HCT116 (cell line): ENCODE measurements around the gene DDAH1.

Experiments
- CBX3 ChIP-seq: IDR thresholded peaks from 2 replicates; pipeline ENCODE4 v1.6.1; 2012; ENCODE audit warnings: low read depth
- CEBPB ChIP-seq: IDR thresholded peaks from 2 replicates; pipeline ENCODE4 v1.6.1; 2012; ENCODE audit warnings: low read depth
- EGR1 ChIP-seq: IDR thresholded peaks from 2 replicates; pipeline ENCODE4 v1.6.1; 2012; ENCODE audit warnings: low read depth
- EZH2 ChIP-seq: fragments of 200-600 bp; sonication (generic); IDR thresholded peaks from 2 replicates; pipeline ENCODE4 v1.6.1; 2017; ENCODE audit warnings: antibody characterized with exemption, mixed run types
- POLR2A ChIP-seq: IDR thresholded peaks from 2 replicates; pipeline ENCODE4 v1.7.0; 2011; ENCODE audit warnings: borderline replicate concordance; ENCODE audit not compliant: insufficient read depth, insufficient read length; ENCODE audit errors: extremely low read depth
- SIN3A ChIP-seq: IDR thresholded peaks from 2 replicates; pipeline ENCODE4 v1.6.1; 2012; ENCODE audit warnings: low read depth
- SRF ChIP-seq: IDR thresholded peaks from 2 replicates; pipeline ENCODE4 v1.6.1; 2012; ENCODE audit warnings: low read depth
- TCF7L2 ChIP-seq: IDR thresholded peaks from 2 replicates; pipeline ENCODE4 v1.7.0; 2011; ENCODE audit warnings: borderline replicate concordance, inconsistent platforms; ENCODE audit not compliant: insufficient read depth, insufficient read length; ENCODE audit errors: extremely low read depth
- TF ChIP-seq, protein P1 (sequence below): IDR thresholded peaks from 2 replicates; pipeline ENCODE4 v1.6.1; 2012
- TF ChIP-seq, protein P2 (sequence below), 3 experiments: fragments of 200-600 bp in 1 of 3; sonication (generic) in 1 of 3; IDR thresholded peaks in 2 of 3; conservative IDR thresholded peaks in 1 of 3; 2 replicates each; pipeline ENCODE4 v1.5.1; 2012 to 2017; ENCODE audit warnings: low read depth in 2 of 3, low read length in 2 of 3, antibody characterized with exemption in 1 of 3, borderline replicate concordance in 1 of 3, control low read depth in 1 of 3, mild to moderate bottlenecking in 1 of 3, mixed read lengths in 1 of 3, mixed run types in 1 of 3, moderate library complexity in 1 of 3; ENCODE audit not compliant: insufficient read depth in 1 of 3
- TF ChIP-seq, protein P3 (sequence below): IDR thresholded peaks from 2 replicates; pipeline ENCODE4 v1.6.1; 2012
- TF ChIP-seq, protein P4 (sequence below): IDR thresholded peaks from 2 replicates; pipeline ENCODE4 v1.6.1; 2012; ENCODE audit warnings: low read depth

DNA sequence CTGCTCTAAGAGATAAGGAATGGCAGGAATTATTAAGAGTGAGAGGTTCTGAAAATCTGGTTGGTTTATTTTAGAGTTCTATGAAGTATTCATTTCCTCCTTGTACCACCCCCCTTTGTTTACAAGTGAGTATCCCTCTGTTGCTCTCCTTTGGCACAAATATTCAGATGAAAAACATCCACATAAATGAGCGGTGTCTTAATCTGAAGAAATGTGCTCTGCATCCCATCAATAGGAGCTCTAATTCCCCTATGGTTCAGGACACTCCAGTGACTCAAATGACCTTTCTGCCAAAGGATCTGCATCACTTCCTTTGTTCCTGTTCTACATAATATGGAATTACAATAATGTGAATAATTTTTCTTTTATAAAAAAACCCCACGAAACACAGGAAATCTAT, 16.6 kb downstream of the DDAH1 start:
- TF ChIP-seq POLR2A (no peak), EZH2 (no peak), CBX3 (no peak), CEBPB (no peak), EGR1 (no peak), SRF (no peak), TCF7L2 (no peak), SIN3A (no peak)
- TF ChIP-seq, protein P1, sequence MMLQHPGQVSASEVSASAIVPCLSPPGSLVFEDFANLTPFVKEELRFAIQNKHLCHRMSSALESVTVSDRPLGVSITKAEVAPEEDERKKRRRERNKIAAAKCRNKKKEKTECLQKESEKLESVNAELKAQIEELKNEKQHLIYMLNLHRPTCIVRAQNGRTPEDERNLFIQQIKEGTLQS, result no peak
- TF ChIP-seq, protein P2, sequence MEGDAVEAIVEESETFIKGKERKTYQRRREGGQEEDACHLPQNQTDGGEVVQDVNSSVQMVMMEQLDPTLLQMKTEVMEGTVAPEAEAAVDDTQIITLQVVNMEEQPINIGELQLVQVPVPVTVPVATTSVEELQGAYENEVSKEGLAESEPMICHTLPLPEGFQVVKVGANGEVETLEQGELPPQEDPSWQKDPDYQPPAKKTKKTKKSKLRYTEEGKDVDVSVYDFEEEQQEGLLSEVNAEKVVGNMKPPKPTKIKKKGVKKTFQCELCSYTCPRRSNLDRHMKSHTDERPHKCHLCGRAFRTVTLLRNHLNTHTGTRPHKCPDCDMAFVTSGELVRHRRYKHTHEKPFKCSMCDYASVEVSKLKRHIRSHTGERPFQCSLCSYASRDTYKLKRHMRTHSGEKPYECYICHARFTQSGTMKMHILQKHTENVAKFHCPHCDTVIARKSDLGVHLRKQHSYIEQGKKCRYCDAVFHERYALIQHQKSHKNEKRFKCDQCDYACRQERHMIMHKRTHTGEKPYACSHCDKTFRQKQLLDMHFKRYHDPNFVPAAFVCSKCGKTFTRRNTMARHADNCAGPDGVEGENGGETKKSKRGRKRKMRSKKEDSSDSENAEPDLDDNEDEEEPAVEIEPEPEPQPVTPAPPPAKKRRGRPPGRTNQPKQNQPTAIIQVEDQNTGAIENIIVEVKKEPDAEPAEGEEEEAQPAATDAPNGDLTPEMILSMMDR (IDR thresholded peaks at IDR 0.05 in 2 of 3, conservative IDR thresholded peaks at IDR 0.05 in 1 of 3; ENCODE audit: borderline replicate concordance in 1 of 3, insufficient read depth in 1 of 3, low read depth in 2 of 3, low read length in 2 of 3), result no peak
- TF ChIP-seq, protein P3, sequence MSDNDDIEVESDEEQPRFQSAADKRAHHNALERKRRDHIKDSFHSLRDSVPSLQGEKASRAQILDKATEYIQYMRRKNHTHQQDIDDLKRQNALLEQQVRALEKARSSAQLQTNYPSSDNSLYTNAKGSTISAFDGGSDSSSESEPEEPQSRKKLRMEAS, result no peak
- TF ChIP-seq, protein P4, sequence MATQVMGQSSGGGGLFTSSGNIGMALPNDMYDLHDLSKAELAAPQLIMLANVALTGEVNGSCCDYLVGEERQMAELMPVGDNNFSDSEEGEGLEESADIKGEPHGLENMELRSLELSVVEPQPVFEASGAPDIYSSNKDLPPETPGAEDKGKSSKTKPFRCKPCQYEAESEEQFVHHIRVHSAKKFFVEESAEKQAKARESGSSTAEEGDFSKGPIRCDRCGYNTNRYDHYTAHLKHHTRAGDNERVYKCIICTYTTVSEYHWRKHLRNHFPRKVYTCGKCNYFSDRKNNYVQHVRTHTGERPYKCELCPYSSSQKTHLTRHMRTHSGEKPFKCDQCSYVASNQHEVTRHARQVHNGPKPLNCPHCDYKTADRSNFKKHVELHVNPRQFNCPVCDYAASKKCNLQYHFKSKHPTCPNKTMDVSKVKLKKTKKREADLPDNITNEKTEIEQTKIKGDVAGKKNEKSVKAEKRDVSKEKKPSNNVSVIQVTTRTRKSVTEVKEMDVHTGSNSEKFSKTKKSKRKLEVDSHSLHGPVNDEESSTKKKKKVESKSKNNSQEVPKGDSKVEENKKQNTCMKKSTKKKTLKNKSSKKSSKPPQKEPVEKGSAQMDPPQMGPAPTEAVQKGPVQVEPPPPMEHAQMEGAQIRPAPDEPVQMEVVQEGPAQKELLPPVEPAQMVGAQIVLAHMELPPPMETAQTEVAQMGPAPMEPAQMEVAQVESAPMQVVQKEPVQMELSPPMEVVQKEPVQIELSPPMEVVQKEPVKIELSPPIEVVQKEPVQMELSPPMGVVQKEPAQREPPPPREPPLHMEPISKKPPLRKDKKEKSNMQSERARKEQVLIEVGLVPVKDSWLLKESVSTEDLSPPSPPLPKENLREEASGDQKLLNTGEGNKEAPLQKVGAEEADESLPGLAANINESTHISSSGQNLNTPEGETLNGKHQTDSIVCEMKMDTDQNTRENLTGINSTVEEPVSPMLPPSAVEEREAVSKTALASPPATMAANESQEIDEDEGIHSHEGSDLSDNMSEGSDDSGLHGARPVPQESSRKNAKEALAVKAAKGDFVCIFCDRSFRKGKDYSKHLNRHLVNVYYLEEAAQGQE, result no peak
